HG03558 (cell line): ENCODE measurements around the gene SLC8A1.
"Not testable (repeated sequence)": the region's sequence is repeated elsewhere in the genome, so short reads cannot be mapped to it uniquely, and the experiment has no call there.

Source experiments
- ATAC-seq: cut with Tn5 transposase; IDR thresholded peaks from one replicate; pipeline ENCODE4 v1.9.1; 2021; ENCODE audit warnings: moderate number of reproducible peaks; ENCODE audit not compliant: unreplicated experiment; ENCODE audit errors: extremely low read depth

Gene SLC8A1

DNA sequence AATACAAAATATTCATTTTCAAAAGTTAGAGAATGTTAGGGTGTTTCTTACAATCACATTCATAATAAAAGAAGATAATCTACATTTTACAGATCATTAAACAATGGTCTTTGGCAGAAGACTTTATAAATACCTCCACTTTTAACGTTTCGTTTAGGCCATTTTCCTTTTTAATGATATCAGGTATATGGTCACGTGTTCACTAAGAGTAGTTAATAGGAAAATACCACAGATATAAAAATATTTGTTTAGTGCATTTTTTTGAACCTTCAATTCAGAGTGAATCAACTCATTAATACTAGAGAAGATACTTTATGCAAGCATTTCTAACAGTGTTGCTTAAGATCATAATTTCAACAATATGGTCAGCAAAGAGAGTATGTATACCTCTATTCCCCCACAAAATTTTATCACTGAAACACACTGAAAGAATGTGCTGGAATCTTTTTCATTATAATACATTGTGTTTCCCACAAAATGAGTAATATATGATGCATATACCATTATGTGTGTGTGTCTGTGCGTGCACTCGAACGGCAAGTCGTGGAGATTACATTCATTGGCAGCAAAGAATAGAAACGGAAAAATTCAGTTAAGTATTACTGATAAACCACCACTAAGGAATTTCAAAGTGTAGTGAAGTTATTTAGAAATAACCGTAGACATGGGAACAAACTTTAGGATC is 353.0 kb downstream of the SLC8A1 start:
- no peak for ATAC-seq

- ATAC-seq, result no peak
Measured at GRCh38 chr2:40097691-40098385, 354.1 kb downstream of the SLC8A1 start.

DNA sequence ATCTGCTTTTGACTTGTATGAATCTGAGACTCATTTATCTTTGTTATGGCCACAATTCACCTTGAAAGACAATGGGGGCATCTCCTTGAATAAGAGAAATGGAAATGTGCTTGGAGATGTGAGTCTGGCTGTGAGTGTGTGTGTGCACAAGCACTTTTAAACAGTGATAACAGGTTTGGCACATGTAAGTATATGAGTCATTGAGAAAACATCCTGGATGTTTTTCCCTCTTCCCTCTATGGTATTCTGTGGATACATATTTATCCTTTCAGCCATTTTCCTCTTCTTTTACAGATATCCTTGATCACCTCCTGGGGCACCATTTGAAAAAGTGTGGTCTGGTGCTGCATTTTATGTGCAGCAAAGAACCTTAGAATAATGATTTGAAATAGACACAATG is 355.5 kb downstream of the SLC8A1 start:
- no peak for ATAC-seq

- no peak for ATAC-seq
Measured at GRCh38 chr2:40095000-40095399, 356.9 kb downstream of the SLC8A1 start.

DNA sequence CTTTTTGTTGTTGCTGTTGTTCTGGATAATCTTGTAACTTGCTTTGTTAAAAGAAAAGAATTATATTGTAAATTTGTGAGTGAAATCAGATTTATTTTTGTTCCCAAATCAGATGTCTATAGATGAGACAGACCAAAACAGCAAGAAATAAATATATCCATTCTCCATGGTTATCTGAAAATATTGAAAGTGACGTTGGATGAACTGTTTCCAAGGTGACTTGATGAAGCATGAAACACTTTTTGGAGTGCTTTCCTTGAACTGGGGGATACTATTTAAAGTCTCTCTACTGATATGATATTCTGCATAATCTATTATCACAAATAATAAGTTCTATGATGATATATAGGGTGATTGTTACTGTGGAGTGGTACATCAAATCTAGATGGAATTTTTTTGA is 357.4 kb downstream of the SLC8A1 start:
- no peak for ATAC-seq

GRCh38 chr2:40093021-40093675 is 358.7 kb downstream of the SLC8A1 start:
- ATAC-seq, result no peak

- ATAC-seq, result no peak
Measured at GRCh38 chr2:40090044-40090443, 361.8 kb downstream of the SLC8A1 start.

DNA sequence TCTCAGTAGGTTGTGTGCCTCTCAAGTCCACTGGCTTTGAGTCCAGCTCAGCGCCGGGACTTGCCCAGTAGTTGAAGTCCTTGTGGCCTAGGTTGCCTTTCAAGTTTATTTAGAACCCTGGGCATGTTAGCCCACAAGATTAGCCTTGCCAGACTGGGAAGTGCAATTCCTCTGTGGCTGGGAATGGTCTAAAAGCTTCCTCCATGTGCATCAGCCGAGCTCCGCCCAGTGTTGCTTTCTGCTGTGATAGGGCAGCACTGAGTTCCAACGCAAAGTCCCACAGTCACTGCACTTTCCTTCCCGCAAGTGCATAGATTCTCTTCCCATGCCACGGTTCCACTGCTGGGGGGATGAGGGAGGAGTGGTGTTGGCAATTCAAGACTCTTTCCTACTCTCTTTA is 364.0 kb downstream of the SLC8A1 start:
- no peak for ATAC-seq

DNA sequence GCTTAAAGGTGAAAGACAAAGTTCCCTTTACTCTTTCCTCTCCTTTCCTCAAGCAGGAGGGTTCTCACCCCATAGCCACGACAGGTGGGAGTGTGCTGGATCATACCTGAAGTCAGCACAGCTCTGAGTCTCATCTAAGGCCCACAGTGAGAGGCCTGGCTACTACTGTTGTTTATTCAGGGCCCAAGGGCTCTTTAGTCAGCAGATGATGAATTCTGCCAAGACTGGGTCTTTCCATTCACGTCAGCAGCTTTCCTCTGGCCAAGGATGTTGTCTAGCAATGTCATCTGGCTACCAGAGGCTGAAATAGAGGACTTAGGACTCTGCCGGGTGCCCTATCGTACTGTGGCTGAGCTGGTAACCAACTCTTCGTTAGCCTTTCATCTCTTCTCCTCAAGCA is 364.5 kb downstream of the SLC8A1 start:
- ATAC-seq, result no peak

GRCh38 chr2:40085786-40086185 is 366.1 kb downstream of the SLC8A1 start:
- no peak for ATAC-seq

- ATAC-seq, result not testable (repeated sequence)
Measured at GRCh38 chr2:40073336-40073735, 378.6 kb downstream of the SLC8A1 start.

GRCh38 chr2:40072442-40073232 is 379.3 kb downstream of the SLC8A1 start:
- ATAC-seq, result no peak

DNA sequence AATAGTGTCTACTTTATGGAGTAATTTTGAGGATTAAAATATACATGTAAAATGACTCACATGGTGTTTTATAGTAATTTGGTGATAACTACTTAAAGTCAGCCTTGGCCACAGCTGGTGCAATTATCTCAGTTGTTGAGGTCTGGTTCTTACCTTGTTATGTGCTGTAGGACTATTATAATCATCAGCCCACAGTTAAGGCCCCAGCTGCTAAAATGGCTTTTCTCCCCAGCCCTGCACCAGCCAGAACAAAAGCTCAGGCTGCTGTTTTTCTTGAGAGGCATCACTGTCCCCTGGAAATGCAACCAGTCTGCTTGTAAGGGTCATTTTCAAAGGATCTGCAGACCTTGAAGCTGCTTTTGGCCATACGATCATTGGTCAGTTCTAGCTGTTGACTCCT is 389.5 kb downstream of the SLC8A1 start:
- no peak for ATAC-seq

- ATAC-seq, result no peak
Measured at GRCh38 chr2:40049781-40050180, 402.1 kb downstream of the SLC8A1 start.

DNA sequence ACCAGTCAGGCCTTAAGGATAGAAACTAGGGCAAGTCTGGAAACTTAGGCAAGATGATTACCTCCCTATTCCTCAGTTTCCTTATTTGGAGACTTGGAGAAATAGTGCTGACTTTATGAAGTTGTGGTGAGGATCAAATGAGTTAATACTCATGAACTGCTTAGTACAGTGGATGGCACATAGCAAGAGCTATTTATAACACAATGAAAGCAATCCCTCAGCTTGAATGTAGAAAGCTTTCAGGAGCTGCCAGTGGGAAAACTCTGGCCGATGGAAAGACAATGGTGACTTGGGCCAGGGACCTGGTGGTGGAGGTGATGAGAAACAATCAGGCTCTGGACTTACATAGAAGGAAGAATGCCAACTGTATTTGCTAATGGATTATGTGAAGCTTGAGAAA is 403.4 kb downstream of the SLC8A1 start:
- ATAC-seq, result no peak

GRCh38 chr2:40047406-40047805 is 404.5 kb downstream of the SLC8A1 start:
- no peak for ATAC-seq
